NB4 (cell line): ENCODE results near the gene TMEM165.

Experiments
- DNase-seq: peaks from one replicate; pipeline ENCODE4 v3.0.0; 2010; ENCODE audit warnings: low read depth
- H3K4me3 ChIP-seq: one replicate; pipeline ENCODE4 v1.5.1; 2011; ENCODE audit warnings: mild to moderate bottlenecking, low read depth, low read length, moderate library complexity
- MYC ChIP-seq: IDR thresholded peaks from 2 replicates; pipeline ENCODE4 v1.6.1; 2011; ENCODE audit warnings: low read depth, low read length
- POLR2A ChIP-seq: IDR thresholded peaks from 2 replicates; pipeline ENCODE4 v1.6.1; 2011; ENCODE audit warnings: mild to moderate bottlenecking; ENCODE audit not compliant: insufficient read length; ENCODE audit errors: extremely low read depth
- TF ChIP-seq, protein P1 (sequence below): IDR thresholded peaks from 2 replicates; pipeline ENCODE4 v1.6.1; 2011; ENCODE audit warnings: low read depth, low read length
- TF ChIP-seq, protein P2 (sequence below): IDR thresholded peaks from one replicate; pipeline ENCODE4 v1.5.1; 2012; ENCODE audit warnings: low read depth, low read length

The TMEM165 gene

GRCh38 chr4:55446578-55446922 is 50.8 kb downstream of the TMEM165 start:
- no peak for DNase-seq
- TF ChIP-seq, protein P1, sequence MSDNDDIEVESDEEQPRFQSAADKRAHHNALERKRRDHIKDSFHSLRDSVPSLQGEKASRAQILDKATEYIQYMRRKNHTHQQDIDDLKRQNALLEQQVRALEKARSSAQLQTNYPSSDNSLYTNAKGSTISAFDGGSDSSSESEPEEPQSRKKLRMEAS = no peak
- no peak for TF ChIP-seq MYC
- TF ChIP-seq POLR2A = no peak
- TF ChIP-seq, protein P2, sequence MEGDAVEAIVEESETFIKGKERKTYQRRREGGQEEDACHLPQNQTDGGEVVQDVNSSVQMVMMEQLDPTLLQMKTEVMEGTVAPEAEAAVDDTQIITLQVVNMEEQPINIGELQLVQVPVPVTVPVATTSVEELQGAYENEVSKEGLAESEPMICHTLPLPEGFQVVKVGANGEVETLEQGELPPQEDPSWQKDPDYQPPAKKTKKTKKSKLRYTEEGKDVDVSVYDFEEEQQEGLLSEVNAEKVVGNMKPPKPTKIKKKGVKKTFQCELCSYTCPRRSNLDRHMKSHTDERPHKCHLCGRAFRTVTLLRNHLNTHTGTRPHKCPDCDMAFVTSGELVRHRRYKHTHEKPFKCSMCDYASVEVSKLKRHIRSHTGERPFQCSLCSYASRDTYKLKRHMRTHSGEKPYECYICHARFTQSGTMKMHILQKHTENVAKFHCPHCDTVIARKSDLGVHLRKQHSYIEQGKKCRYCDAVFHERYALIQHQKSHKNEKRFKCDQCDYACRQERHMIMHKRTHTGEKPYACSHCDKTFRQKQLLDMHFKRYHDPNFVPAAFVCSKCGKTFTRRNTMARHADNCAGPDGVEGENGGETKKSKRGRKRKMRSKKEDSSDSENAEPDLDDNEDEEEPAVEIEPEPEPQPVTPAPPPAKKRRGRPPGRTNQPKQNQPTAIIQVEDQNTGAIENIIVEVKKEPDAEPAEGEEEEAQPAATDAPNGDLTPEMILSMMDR = no peak
- no peak overlapping the region for H3K4me3 ChIP-seq

GRCh38 chr4:55447108-55447708 is 51.5 kb downstream of the TMEM165 start:
- TF ChIP-seq, protein P1 = no peak
- TF ChIP-seq MYC = no peak
- TF ChIP-seq, protein P2 = no peak
- no peak for TF ChIP-seq POLR2A
- H3K4me3 ChIP-seq = no peak overlapping the region
- DNase-seq = peak; percentile 46

GRCh38 chr4:55447831-55448230 is 52.1 kb downstream of the TMEM165 start:
- no peak overlapping the region for H3K4me3 ChIP-seq
- TF ChIP-seq POLR2A (no peak), MYC (no peak)
- TF ChIP-seq, protein P1 = no peak
- TF ChIP-seq, protein P2 = no peak
- DNase-seq = no peak

GRCh38 chr4:55450566-55450965 is 54.8 kb downstream of the TMEM165 start:
- no peak overlapping the region for H3K4me3 ChIP-seq
- DNase-seq = no peak
- TF ChIP-seq, protein P1 = no peak
- TF ChIP-seq POLR2A = no peak
- TF ChIP-seq, protein P2 = no peak
- TF ChIP-seq MYC = no peak

DNA sequence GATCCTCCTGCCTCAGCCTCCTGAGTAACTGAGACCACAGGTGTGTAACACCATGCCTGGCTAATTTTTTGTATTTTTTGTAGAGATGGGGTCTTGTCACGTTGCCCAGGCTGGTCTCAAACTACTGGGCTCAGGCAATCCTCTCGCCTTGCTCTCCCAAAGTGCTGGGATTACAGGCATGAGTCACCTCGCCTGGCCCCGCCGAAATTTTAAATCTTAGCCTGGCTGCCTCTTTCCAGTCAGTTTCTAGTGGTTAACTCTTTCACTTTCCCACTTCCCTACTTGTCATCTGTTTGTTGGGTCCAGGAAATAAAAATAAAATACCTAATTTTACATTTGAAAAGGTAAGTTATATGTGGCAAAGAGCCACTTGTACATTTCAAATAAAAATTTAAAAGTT is 62.4 kb downstream of the TMEM165 start:
- DNase-seq = no peak
- TF ChIP-seq, protein P1 = no peak
- TF ChIP-seq, protein P2 = no peak
- TF ChIP-seq MYC = no peak
- TF ChIP-seq POLR2A = no peak
- no peak overlapping the region for H3K4me3 ChIP-seq

GRCh38 chr4:55458611-55459010 is 62.9 kb downstream of the TMEM165 start:
- no peak overlapping the region for H3K4me3 ChIP-seq

More at GRCh38 chr4:55458611-55459010, 62.9 kb downstream of the TMEM165 start:
- no peak for TF ChIP-seq MYC
- TF ChIP-seq POLR2A = no peak
- TF ChIP-seq, protein P2 = no peak
- TF ChIP-seq, protein P1 = no peak
- no peak for DNase-seq
